ENCODE data around the gene UFD1. TPM values are rescaled to one million over a fixed set of nuclear protein-coding genes. Genes with fewer than 3 reads are reported as not detected.

Gene UFD1
- polyA plus RNA-seq, 1 of the 3 experiments (the other 2 are of a cell fraction): 111 TPM

- TF ChIP-seq ZBTB33 (IDR thresholded peaks at IDR 0.05; ENCODE audit: borderline replicate concordance, low read depth) (no peak), USF1 (IDR thresholded peaks at IDR 0.05; ENCODE audit: borderline replicate concordance, low read depth) (peak; percentile 74; the same call in 1 of the 2 replicates), FOSL2 (IDR thresholded peaks at IDR 0.05; ENCODE audit: borderline replicate concordance, low read depth) (no peak), EP300 (IDR thresholded peaks at IDR 0.05; ENCODE audit: borderline replicate concordance in 1 of 2, low read depth in 1 of 2, low read length in 1 of 2) (peak in 1 of 2 experiments; percentile 43; a peak in 1 of 4 replicates), TAF1 (IDR thresholded peaks at IDR 0.05; ENCODE audit: borderline replicate concordance, low read depth, low read length) (peak; percentile 78), TCF12 (IDR thresholded peaks at IDR 0.05) (no peak), FOXM1 (IDR thresholded peaks at IDR 0.05; ENCODE audit: low read depth) (no peak), MXI1 (IDR thresholded peaks at IDR 0.05; ENCODE audit: low read depth, low read length) (peak; percentile 64), JUND (IDR thresholded peaks at IDR 0.05) (no peak), RAD21 (IDR thresholded peaks at IDR 0.05; ENCODE audit: low read length) (no peak), NRF1 (IDR thresholded peaks at IDR 0.05; ENCODE audit: low read depth, low read length) (no peak), SMC3 (IDR thresholded peaks at IDR 0.05; ENCODE audit: low read depth, low read length) (no peak), MEF2A (IDR thresholded peaks at IDR 0.05; ENCODE audit: borderline replicate concordance, low read depth) (no peak), TEAD4 (IDR thresholded peaks at IDR 0.05; ENCODE audit: borderline replicate concordance, insufficient read depth) (no peak), SIN3A (IDR thresholded peaks at IDR 0.05; ENCODE audit: borderline replicate concordance, low read depth, low read length) (peak; percentile 25; the same call in 1 of the 2 replicates), CHD2 (IDR thresholded peaks at IDR 0.05; ENCODE audit: low read length, partially characterized antibody) (peak; percentile 86)
- TF ChIP-seq, protein P1, sequence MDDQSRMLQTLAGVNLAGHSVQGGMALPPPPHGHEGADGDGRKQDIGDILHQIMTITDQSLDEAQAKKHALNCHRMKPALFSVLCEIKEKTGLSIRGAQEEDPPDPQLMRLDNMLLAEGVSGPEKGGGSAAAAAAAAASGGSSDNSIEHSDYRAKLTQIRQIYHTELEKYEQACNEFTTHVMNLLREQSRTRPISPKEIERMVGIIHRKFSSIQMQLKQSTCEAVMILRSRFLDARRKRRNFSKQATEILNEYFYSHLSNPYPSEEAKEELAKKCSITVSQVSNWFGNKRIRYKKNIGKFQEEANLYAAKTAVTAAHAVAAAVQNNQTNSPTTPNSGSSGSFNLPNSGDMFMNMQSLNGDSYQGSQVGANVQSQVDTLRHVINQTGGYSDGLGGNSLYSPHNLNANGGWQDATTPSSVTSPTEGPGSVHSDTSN (IDR thresholded peaks at IDR 0.05): peak; percentile 100
- TF ChIP-seq, protein P2, sequence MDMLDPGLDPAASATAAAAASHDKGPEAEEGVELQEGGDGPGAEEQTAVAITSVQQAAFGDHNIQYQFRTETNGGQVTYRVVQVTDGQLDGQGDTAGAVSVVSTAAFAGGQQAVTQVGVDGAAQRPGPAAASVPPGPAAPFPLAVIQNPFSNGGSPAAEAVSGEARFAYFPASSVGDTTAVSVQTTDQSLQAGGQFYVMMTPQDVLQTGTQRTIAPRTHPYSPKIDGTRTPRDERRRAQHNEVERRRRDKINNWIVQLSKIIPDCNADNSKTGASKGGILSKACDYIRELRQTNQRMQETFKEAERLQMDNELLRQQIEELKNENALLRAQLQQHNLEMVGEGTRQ (IDR thresholded peaks at IDR 0.05; ENCODE audit: borderline replicate concordance, low read depth, low read length): no peak
- TF ChIP-seq, protein P3, sequence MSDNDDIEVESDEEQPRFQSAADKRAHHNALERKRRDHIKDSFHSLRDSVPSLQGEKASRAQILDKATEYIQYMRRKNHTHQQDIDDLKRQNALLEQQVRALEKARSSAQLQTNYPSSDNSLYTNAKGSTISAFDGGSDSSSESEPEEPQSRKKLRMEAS (IDR thresholded peaks at IDR 0.05; ENCODE audit: low read depth): 0 out of 2 replicates have a peak, but pooled peaks have one; percentile 27
Observed at GRCh38 chr22:19447330-19448075, 31.5 kb downstream of the UFD1 start, which contains the start of gene C22orf39 (continued).

Measured in SK-N-SH (cell line).